SK-N-SH treated with all-trans-retinoic acid at 6 μM for 48 hours (cell line): ENCODE measurements around the gene LTO1.

Experiments used
- BACH2 ChIP-seq: fragments of 250-450 bp; sonication (Bioruptor Pico); IDR thresholded peaks from 2 replicates; pipeline ENCODE4 v1.9.0; 2021; ENCODE audit warnings: mild to moderate bottlenecking, borderline replicate concordance
- CSDC2 ChIP-seq: fragments of 250-450 bp; sonication (Bioruptor Pico); IDR thresholded peaks from 2 replicates; pipeline ENCODE4 v1.5.0; 2020; ENCODE audit warnings: mild to moderate bottlenecking, moderate library complexity
- ISL1 ChIP-seq: fragments of 250-450 bp; sonication (Bioruptor Pico); IDR thresholded peaks from 2 replicates; pipeline ENCODE4 v2.1.2; 2022; ENCODE audit warnings: mild to moderate bottlenecking, moderate library complexity
- OSR1 ChIP-seq: fragments of 250-450 bp; sonication (Bioruptor Pico); IDR thresholded peaks from 2 replicates; pipeline ENCODE4 v1.8.0; 2022; ENCODE audit warnings: moderate library complexity, mild to moderate bottlenecking, inconsistent platforms
- PPARA ChIP-seq: fragments of 250-450 bp; sonication (Bioruptor Pico); IDR thresholded peaks from 2 replicates; pipeline ENCODE4 v1.5.0; 2020; ENCODE audit warnings: mild to moderate bottlenecking, borderline replicate concordance
- RARB ChIP-seq: fragments of 250-450 bp; sonication (Bioruptor Pico); IDR thresholded peaks from 2 replicates; pipeline ENCODE4 v1.8.0; 2021; ENCODE audit warnings: mild to moderate bottlenecking, moderate library complexity
- TCF4 ChIP-seq: fragments of 250-450 bp; sonication (Bioruptor Pico); IDR thresholded peaks from 2 replicates; pipeline ENCODE4 v1.8.0; 2021; ENCODE audit warnings: mild to moderate bottlenecking, moderate library complexity, borderline replicate concordance
- ZFP30 ChIP-seq: fragments of 450-650 bp; formaldehyde crosslinking; IDR thresholded peaks from 2 replicates; pipeline ENCODE4 v1.5.0; 2022; ENCODE audit warnings: mild to moderate bottlenecking, moderate library complexity
- ZNF70 ChIP-seq: fragments of 450-650 bp; formaldehyde crosslinking; IDR thresholded peaks from 2 replicates; pipeline ENCODE4 v1.5.0; 2020; ENCODE audit warnings: mild to moderate bottlenecking, moderate library complexity
- TF ChIP-seq, protein P1 (sequence below): fragments of 250-450 bp; sonication (Bioruptor Pico); IDR thresholded peaks from 2 replicates; pipeline ENCODE4 v1.8.0; 2020; ENCODE audit warnings: mild to moderate bottlenecking, moderate library complexity, borderline replicate concordance

DNA sequence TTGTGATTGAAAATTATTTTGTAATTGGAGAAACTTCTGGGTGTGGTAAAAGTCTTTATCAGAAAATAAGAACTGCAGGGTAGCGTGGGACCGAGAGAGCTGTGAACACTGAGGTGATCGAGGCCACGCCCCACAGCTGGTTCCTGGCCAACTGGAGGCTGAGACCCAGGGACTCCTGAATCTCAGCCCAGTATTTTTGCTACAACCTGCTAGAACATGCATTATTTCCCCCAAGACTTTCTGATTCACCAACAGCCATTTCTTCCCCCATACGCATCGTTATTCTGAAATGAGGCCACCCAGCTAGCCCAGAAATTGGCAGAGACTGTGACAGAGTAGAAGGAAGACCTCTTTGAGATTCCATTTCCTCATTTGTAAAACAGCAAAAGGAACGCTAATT lies 32.0 kb upstream of the LTO1 start:
- TF ChIP-seq TCF4 = no peak
- TF ChIP-seq PPARA (CRISPR knock-in tag) = no peak
- no peak for TF ChIP-seq ISL1 (CRISPR knock-in tag)
- TF ChIP-seq CSDC2 = no peak
- TF ChIP-seq OSR1 (CRISPR knock-in tag) = no peak
- TF ChIP-seq, protein P1, sequence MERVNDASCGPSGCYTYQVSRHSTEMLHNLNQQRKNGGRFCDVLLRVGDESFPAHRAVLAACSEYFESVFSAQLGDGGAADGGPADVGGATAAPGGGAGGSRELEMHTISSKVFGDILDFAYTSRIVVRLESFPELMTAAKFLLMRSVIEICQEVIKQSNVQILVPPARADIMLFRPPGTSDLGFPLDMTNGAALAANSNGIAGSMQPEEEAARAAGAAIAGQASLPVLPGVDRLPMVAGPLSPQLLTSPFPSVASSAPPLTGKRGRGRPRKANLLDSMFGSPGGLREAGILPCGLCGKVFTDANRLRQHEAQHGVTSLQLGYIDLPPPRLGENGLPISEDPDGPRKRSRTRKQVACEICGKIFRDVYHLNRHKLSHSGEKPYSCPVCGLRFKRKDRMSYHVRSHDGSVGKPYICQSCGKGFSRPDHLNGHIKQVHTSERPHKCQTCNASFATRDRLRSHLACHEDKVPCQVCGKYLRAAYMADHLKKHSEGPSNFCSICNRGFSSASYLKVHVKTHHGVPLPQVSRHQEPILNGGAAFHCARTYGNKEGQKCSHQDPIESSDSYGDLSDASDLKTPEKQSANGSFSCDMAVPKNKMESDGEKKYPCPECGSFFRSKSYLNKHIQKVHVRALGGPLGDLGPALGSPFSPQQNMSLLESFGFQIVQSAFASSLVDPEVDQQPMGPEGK (CRISPR knock-in tag) = no peak
- TF ChIP-seq ZFP30 (CRISPR knock-in tag) = no peak
- no peak for TF ChIP-seq BACH2 (CRISPR knock-in tag)
- no peak for TF ChIP-seq RARB
- TF ChIP-seq ZNF70 = no peak
